ENCODE results near the gene HACE1.
"Not testable (repeated sequence)": the region's sequence is repeated elsewhere in the genome, so short reads cannot be mapped to it uniquely, and the experiment has no call there.

The HACE1 gene

GRCh38 chr6:104766595-104766994 lies 93.1 kb downstream of the HACE1 start:
- no peak for TF ChIP-seq CTCF (IDR thresholded peaks at IDR 0.05; ENCODE audit: low read depth, low read length)
- H3K4me3 ChIP-seq (ENCODE audit: low read depth, low read length) = no peak overlapping the region

- no peak overlapping the region for H3K4me3 ChIP-seq (ENCODE audit: low read depth, low read length)
- no peak for TF ChIP-seq CTCF (IDR thresholded peaks at IDR 0.05; ENCODE audit: low read depth, low read length)
Observed at GRCh38 chr6:104754788-104755409, 104.8 kb downstream of the HACE1 start.

DNA sequence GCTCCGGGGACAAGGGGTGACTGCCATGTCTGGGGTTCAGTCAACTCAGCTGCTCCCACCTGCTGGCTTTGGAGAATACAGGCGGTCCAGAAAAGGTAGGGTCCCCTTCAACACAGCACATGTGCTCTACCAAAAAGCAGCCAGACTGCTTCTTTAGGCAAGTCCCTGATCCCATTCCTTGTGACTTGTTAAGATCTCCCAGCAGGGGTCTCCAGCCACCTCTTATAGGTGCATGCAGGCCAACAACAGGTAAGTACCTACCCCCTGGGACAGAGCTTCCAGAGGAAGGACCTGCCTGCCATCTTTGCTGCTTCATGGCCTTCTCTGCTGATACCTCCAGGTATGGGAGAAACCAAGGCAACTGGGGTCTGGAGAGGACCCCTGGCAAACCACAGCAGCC lies 106.5 kb downstream of the HACE1 start:
- TF ChIP-seq CTCF (IDR thresholded peaks at IDR 0.05; ENCODE audit: low read depth, low read length) = no peak
- no peak overlapping the region for H3K4me3 ChIP-seq (ENCODE audit: low read depth, low read length)

DNA sequence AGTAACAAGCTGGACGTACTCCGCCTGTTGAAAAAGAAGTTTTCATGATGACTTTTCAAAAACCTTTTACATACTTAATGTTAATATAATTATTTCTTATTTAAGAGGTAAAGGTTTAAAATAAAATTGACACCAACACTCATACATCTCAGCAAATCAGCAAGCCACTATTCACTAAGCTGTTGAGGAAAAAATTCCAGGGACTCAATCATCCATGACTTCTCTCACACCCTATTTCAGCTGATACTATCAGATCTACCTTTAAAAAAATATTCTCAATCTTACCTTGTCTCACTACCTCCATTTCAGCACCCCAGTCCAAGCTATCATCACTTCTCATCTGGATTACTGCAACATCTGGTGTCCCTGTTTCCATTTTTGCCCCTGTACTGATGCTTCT lies 109.3 kb downstream of the HACE1 start:
- TF ChIP-seq CTCF (IDR thresholded peaks at IDR 0.05; ENCODE audit: low read depth, low read length) = no peak
- H3K4me3 ChIP-seq (ENCODE audit: low read depth, low read length) = no peak overlapping the region

DNA sequence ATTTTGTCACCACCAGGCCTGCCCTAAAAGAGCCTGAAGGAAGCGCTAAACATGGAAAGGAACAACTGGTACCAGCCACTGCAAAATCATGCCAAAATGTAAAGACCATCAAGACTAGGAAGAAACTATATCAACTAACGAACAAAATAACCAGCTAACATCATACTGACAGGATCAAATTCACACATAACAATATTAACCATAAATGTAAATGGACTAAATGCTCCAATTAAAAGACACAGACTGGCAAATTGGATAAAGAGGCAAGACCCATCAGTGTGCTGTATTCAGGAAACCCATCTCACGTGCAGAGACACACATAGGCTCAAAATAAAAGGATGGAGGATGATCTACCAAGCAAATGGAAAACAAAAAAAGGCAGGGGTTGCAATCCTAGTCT lies 120.6 kb downstream of the HACE1 start:
- not testable (repeated sequence) for H3K4me3 ChIP-seq (ENCODE audit: low read depth, low read length)

DNA sequence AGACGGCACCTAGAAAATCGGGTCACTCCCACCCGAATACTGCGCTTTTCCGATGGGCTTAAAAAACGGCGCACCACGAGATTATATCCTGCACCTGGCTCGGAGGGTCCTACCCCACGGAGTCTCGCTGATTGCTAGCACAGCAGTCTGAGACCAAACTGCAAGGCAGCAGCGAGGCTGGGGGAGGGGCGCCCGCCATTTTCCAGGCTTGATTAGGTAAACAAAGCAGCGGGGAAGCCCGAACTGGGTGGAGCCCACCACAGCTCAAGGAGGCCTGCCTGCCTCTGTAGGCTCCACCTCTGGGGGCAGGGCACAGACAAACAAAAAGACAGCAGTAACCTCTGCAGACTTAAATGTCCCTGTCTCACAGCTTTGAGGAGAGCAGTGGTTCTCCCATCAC lies 122.2 kb downstream of the HACE1 start:
- not testable (repeated sequence) for H3K4me3 ChIP-seq (ENCODE audit: low read depth, low read length)

GRCh38 chr6:104736545-104736944 lies 123.2 kb downstream of the HACE1 start:
- no peak for TF ChIP-seq CTCF (IDR thresholded peaks at IDR 0.05; ENCODE audit: low read depth, low read length)
- H3K4me3 ChIP-seq (ENCODE audit: low read depth, low read length) = no peak overlapping the region

DNA sequence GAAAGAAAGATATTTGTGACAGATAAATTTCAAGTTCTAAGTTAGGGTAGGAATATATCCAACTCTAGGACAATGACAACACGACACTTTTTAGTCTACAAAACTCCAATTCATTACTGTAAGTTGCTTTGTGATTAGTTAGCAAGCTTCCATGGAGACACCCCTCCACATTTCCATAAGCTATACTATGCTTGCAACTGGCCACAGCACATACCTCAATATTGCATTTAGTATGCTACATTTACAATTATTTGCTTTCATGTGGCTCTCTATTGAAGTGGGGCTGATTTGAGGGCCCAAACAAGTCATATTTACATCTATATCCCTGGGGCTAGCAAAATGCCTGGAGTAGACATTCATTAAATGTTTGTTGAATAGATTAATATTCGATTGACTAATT lies 129.3 kb downstream of the HACE1 start:
- TF ChIP-seq CTCF (IDR thresholded peaks at IDR 0.05; ENCODE audit: low read depth, low read length) = no peak
- no peak overlapping the region for H3K4me3 ChIP-seq (ENCODE audit: low read depth, low read length)

Data from WI38 (cell line).